ENCODE results near the gene S100A2.

GRCh38 chr1:153532769-153533599 lies 32.7 kb downstream of the S100A2 start:
- TF ChIP-seq CTCF (conservative IDR thresholded peaks at IDR 0.05) (peak; percentile 90), EZH2 (IDR thresholded peaks at IDR 0.05; ENCODE audit: low read depth) (no peak)

All from PC-9 (cell line).